ENCODE measurements around the gene PHYHD1. TPM values are rescaled to one million over a fixed set of nuclear protein-coding genes. Genes with fewer than 3 reads are reported as not detected.

PHYHD1 gene
- total RNA-seq, 2 donors from 2014 or later: 1.1 to 1.9 TPM

- DNase-seq: no peak
- H3K4me3 Mint-ChIP-seq: no peak overlapping the region
- H3K27me3 Mint-ChIP-seq (ENCODE audit: low read depth): no peaks in the 10 kb centered on the region
- no peak for ATAC-seq (replicated peaks in 1 of 2)
- H3K4me1 Mint-ChIP-seq (ENCODE audit: low read depth): peaks cover 9% of the 10 kb centered on the region
- no peak overlapping the region for H3K27ac Mint-ChIP-seq
- H3K9me3 Mint-ChIP-seq: no peaks in the 10 kb centered on the region
- peaks cover 0 to 1% of the 10 kb centered on the region in 2 donors for H3K36me3 Mint-ChIP-seq (ENCODE audit: insufficient read depth in 2 of 2)
Measured at GRCh38 chr9:128918921-128919320, 1.9 kb upstream of the PHYHD1 start.

DNA sequence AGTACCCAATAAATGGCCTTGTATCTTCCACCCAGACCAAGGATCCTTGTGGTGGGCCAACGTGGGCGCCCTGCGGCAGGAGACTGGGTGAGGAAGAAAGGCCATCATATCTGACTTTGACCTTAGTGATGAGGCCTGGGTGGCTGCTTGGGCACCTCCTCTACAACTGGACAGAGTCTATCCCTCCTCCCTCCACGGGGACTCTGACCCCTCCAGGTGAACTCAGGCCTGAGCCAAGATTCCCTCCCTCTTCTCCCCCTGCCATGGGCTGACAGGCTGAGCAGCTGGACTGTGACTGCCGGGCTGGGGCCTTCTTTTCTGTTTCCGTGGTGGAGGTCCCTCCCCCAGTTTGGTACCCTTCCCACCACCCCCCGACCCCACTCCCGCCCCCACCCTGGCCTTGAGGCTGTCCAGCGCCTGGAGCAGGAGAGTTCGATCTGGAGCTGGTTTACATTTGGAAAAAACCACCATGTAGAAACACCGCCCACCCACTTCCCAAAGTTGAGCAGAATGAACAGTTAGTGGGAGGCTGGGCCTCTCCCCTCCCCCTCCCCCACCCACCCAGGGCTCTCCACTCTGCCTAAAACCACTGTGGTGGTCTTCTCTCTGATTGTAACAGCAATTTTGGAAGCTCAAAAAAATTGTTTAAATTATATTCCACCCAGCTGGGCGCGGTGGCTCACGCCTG, 1.2 kb upstream of the PHYHD1 start:
- Mint-ChIP-seq H3K27ac (no peak overlapping the region), H3K4me3 (no peak overlapping the region), H3K4me1 (ENCODE audit: low read depth) (peaks cover 3% of the 10 kb centered on the region), H3K9me3 (no peaks in the 10 kb centered on the region), H3K36me3 (ENCODE audit: insufficient read depth in 2 of 2) (peaks cover 0 to 1% of the 10 kb centered on the region in 2 donors), H3K27me3 (ENCODE audit: low read depth) (no peaks in the 10 kb centered on the region)
- ATAC-seq (replicated peaks in 1 of 2) (no peak), DNase-seq (no peak)

- DNase-seq (peak in 1 of 2 donors; percentile 27), ATAC-seq (replicated peaks in 1 of 2) (peak; percentile 61 to 70)
- Mint-ChIP-seq H3K36me3 (ENCODE audit: insufficient read depth in 2 of 2) (peaks cover 0 to 1% of the 10 kb centered on the region in 2 donors), H3K27me3 (ENCODE audit: low read depth) (no peaks in the 10 kb centered on the region), H3K4me3 (peak overlapping the region in 1 of 2 donors; percentile 36), H3K9me3 (no peaks in the 10 kb centered on the region), H3K4me1 (ENCODE audit: low read depth) (no peaks in the 10 kb centered on the region), H3K27ac (no peak overlapping the region)
Measured at GRCh38 chr9:128921881-128922763, 1.3 kb downstream of the PHYHD1 start.

DNA sequence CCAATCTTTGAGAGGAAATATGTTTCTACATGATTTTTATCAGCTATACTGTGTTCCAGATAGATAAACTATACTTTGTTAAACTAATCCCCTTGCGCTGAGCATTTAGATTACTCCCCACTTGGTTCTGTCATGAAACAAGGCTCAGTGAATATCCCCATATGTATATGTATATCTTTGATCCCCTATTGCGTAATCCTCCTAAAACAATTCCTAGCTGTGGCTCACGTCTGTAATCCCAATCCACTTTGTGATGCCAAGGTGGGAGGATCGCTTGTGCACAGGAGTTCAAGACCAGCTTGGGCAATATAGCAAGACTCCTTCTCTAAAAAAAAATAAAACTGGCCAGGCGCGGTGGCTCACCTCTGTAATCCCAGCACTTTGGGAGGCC, 2.7 kb downstream of the PHYHD1 start:
- no peaks in the 10 kb centered on the region for H3K9me3 Mint-ChIP-seq
- no peaks in the 10 kb centered on the region for H3K36me3 Mint-ChIP-seq (ENCODE audit: insufficient read depth in 2 of 2)
- no peak for DNase-seq
- ATAC-seq (replicated peaks in 1 of 2): no peak
- H3K4me1 Mint-ChIP-seq (ENCODE audit: low read depth): no peaks in the 10 kb centered on the region
- H3K4me3 Mint-ChIP-seq: no peak overlapping the region
- no peaks in the 10 kb centered on the region for H3K27me3 Mint-ChIP-seq (ENCODE audit: low read depth)
- no peak overlapping the region for H3K27ac Mint-ChIP-seq

GRCh38 chr9:128927731-128928411, 7.1 kb downstream of the PHYHD1 start:
- H3K4me1 Mint-ChIP-seq (ENCODE audit: low read depth): no peaks in the 10 kb centered on the region
- H3K27me3 Mint-ChIP-seq (ENCODE audit: low read depth): no peaks in the 10 kb centered on the region
- H3K27ac Mint-ChIP-seq: no peak overlapping the region
- peak; percentile 73 to 79 for ATAC-seq (replicated peaks in 1 of 2)
- H3K4me3 Mint-ChIP-seq: no peak overlapping the region
- peak; percentile 51 to 57 for DNase-seq
- no peaks in the 10 kb centered on the region for H3K36me3 Mint-ChIP-seq (ENCODE audit: insufficient read depth in 2 of 2)
- no peaks in the 10 kb centered on the region for H3K9me3 Mint-ChIP-seq

DNA sequence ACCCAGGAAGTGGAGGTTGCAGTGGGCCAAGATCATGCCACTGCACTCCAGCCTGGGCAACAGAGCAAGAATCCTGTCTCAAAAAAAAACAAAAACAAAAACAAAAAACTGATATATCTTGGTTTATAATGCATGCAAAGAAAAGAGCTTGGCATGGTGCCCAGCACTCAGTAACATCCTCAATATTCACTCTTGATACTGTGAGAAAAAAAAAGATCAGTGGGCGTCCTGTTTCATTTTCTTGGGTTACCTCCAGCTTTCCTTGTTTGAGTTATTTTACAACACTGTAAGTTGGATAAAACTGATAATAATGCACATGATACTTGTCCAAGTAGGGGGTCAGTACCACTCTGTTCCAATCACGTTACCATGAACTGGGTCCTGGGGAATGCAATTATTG, 7.8 kb downstream of the PHYHD1 start:
- no peaks in the 10 kb centered on the region for H3K36me3 Mint-ChIP-seq (ENCODE audit: insufficient read depth in 2 of 2)
- H3K9me3 Mint-ChIP-seq: no peaks in the 10 kb centered on the region
- DNase-seq (no peak), ATAC-seq (replicated peaks in 1 of 2) (no peak)
- H3K4me3 Mint-ChIP-seq: no peak overlapping the region
- H3K4me1 Mint-ChIP-seq (ENCODE audit: low read depth): no peaks in the 10 kb centered on the region
- H3K27me3 Mint-ChIP-seq (ENCODE audit: low read depth): no peaks in the 10 kb centered on the region
- no peak overlapping the region for H3K27ac Mint-ChIP-seq

DNA sequence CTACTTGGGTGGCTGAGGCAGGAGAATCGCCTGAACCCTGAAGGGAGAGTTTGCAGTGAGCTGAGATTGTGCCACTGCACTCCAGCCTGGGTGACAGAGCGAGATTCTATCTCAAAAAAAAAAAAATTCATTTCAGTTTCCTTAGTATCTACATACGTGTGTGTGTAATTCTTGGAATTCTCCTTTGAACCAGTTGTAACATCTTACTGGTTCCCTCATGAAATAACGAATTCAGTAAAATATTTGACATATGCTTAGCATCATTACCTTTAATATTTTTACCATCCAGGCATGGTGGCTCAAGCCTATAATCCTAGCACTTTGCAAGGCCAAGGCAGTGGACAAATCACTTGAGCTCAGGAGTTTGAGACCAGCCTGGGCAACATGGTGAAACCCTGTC, 8.8 kb downstream of the PHYHD1 start:
- DNase-seq: no peak
- H3K36me3 Mint-ChIP-seq (ENCODE audit: insufficient read depth in 2 of 2): no peaks in the 10 kb centered on the region
- H3K4me3 Mint-ChIP-seq: no peak overlapping the region
- H3K27me3 Mint-ChIP-seq (ENCODE audit: low read depth): no peaks in the 10 kb centered on the region
- H3K4me1 Mint-ChIP-seq (ENCODE audit: low read depth): no peaks in the 10 kb centered on the region
- H3K9me3 Mint-ChIP-seq: no peaks in the 10 kb centered on the region
- no peak for ATAC-seq (replicated peaks in 1 of 2)
- H3K27ac Mint-ChIP-seq: no peak overlapping the region

DNA sequence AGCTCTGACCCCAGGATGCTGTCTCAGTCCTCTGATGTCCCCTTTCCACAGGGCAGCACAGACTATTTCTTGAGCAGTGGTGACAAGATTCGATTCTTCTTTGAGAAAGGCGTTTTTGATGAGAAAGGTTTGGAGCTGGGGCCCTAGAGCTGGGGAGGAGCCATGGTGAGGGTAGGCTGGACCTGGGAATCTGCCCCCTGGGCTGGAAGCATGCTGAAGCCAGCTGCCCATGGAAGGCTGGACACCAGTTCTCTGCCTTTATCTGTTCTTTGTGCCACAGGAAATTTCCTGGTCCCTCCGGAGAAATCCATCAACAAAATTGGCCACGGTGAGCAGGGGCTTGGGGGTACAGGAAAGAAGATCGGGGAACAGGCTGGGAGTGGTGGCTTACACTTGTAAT, 12.9 kb downstream of the PHYHD1 start:
- no peaks in the 10 kb centered on the region for H3K9me3 Mint-ChIP-seq
- no peaks in the 10 kb centered on the region for H3K36me3 Mint-ChIP-seq (ENCODE audit: insufficient read depth in 2 of 2)
- H3K4me3 Mint-ChIP-seq: no peak overlapping the region
- H3K27me3 Mint-ChIP-seq (ENCODE audit: low read depth): no peaks in the 10 kb centered on the region
- no peak overlapping the region for H3K27ac Mint-ChIP-seq
- no peak for DNase-seq
- H3K4me1 Mint-ChIP-seq (ENCODE audit: low read depth): no peaks in the 10 kb centered on the region
- no peak for ATAC-seq (replicated peaks in 1 of 2)

DNA sequence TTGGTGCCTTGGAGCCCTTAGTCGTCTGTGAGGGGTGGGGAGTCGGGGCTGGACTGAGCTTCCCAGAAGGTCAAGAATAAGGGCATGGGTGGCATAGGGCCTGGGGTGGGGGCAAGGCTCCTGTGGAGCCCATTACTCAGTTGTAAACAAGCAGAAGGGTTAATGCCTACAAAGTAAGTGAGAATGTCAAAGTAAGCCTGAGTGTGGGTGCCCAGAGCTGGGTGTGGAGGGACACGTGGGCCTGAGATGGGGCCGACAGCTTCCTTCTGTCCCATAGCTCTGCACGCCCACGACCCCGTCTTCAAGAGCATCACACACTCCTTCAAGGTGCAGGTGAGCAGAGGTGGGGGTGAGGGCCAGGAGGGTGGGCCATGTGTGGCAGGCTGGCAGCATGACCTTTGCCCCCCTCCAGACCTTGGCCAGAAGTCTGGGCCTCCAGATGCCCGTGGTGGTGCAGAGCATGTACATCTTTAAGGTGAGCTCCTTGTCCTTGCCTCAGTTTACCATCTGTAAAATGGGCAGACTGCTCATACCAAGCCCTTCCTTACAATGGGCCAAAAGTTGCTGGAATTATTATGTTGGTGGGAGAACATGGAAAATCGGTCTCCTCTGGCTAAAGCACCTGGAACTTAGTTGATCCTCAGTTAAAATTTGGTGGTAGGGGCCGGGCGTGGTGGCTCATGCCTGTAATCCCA, 15.5 kb downstream of the PHYHD1 start:
- no peaks in the 10 kb centered on the region for H3K36me3 Mint-ChIP-seq (ENCODE audit: insufficient read depth in 2 of 2)
- no peaks in the 10 kb centered on the region for H3K27me3 Mint-ChIP-seq (ENCODE audit: low read depth)
- H3K9me3 Mint-ChIP-seq: no peaks in the 10 kb centered on the region
- DNase-seq (no peak), ATAC-seq (replicated peaks in 1 of 2) (no peak)
- no peak overlapping the region for H3K27ac Mint-ChIP-seq
- no peak overlapping the region for H3K4me3 Mint-ChIP-seq
- H3K4me1 Mint-ChIP-seq (ENCODE audit: low read depth): no peaks in the 10 kb centered on the region

GRCh38 chr9:128937310-128938165, 16.8 kb downstream of the PHYHD1 start:
- DNase-seq (no peak), ATAC-seq (replicated peaks in 1 of 2) (no peak)
- Mint-ChIP-seq H3K4me1 (ENCODE audit: low read depth) (no peaks in the 10 kb centered on the region), H3K27me3 (ENCODE audit: low read depth) (no peaks in the 10 kb centered on the region), H3K4me3 (no peak overlapping the region), H3K36me3 (ENCODE audit: insufficient read depth in 2 of 2) (no peaks in the 10 kb centered on the region), H3K27ac (no peak overlapping the region), H3K9me3 (no peaks in the 10 kb centered on the region)

GRCh38 chr9:128940271-128940921, 19.6 kb downstream of the PHYHD1 start:
- Mint-ChIP-seq H3K36me3 (ENCODE audit: insufficient read depth in 2 of 2) (no peaks in the 10 kb centered on the region), H3K27ac (no peak overlapping the region), H3K9me3 (no peaks in the 10 kb centered on the region), H3K27me3 (ENCODE audit: low read depth) (no peaks in the 10 kb centered on the region), H3K4me1 (ENCODE audit: low read depth) (peaks cover 11% of the 10 kb centered on the region), H3K4me3 (no peak overlapping the region)
- ATAC-seq (replicated peaks in 1 of 2): no peak
- no peak for DNase-seq
